Thymus (tissue), 11 donors: Measurements from ENCODE around the gene TENM4. TPM values are rescaled to one million over a fixed set of nuclear protein-coding genes. Genes with fewer than 3 reads are reported as not detected.

ENCODE experiments used
- DNase-seq, 9 donors: peaks; one replicate each; pipeline ENCODE4 v3.0.0-alpha.2; 2013; ENCODE audit warnings: low spot score in 9 of 9, low read depth in 6 of 9, missing footprints in 1 of 9
- H3K27ac ChIP-seq, 2 donors: one replicate each; pipeline ENCODE4 v1.5.1; 2013; ENCODE audit warnings: control low read depth in 1 of 2, low read depth in 1 of 2, low read length in 1 of 2, mild to moderate bottlenecking in 1 of 2, moderate library complexity in 1 of 2
- H3K27me3 ChIP-seq, 2 donors: one replicate each; pipeline ENCODE4 v1.5.1; 2013; ENCODE audit warnings: low read length in 1 of 2; ENCODE audit not compliant: control insufficient read depth in 2 of 2, insufficient read depth in 1 of 2
- H3K36me3 ChIP-seq, 2 donors: one replicate each; pipeline ENCODE4 v1.5.1; 2013; ENCODE audit warnings: low read length in 1 of 2, mild to moderate bottlenecking in 1 of 2, moderate library complexity in 1 of 2; ENCODE audit not compliant: control insufficient read depth in 2 of 2, insufficient read depth in 2 of 2
- H3K4me1 ChIP-seq, 2 donors: one replicate each; pipeline ENCODE4 v1.5.1; 2013; ENCODE audit warnings: low read length in 2 of 2; ENCODE audit not compliant: control insufficient read depth in 2 of 2, insufficient read depth in 2 of 2
- H3K4me3 ChIP-seq, 2 donors: one replicate each; pipeline ENCODE4 v1.5.1; 2013; ENCODE audit warnings: low read length in 2 of 2, control low read depth in 1 of 2, mild to moderate bottlenecking in 1 of 2
- H3K9me3 ChIP-seq, 2 donors: one replicate each; pipeline ENCODE4 v1.5.1; 2013; ENCODE audit warnings: low read length in 1 of 2, mild to moderate bottlenecking in 1 of 2; ENCODE audit not compliant: control insufficient read depth in 2 of 2, insufficient read depth in 1 of 2
- WGBS: extraction: QIAGEN DNeasy Blood & Tissue Kit; methylation state at CpG from one replicate; pipeline ENCODE4 v1.1.7; 2013; 5-methylcytosine and 5-hydroxymethylcytosine counted together
- polyA plus RNA-seq: library from polyadenylated mRNA; stranded (reverse); fragments of 200-250 nt; gene quantifications from one replicate; pipeline ENCODE4 v1.2.3, GENCODE V29; 2013
- total RNA-seq: library from RNA; stranded (reverse); fragments of 120-200 nt; gene quantifications from one replicate; pipeline ENCODE4 v1.2.4, GENCODE V29; 2013
- donor health status: healthy.

The TENM4 gene
- total and polyA plus RNA-seq, 2 donors, result 1.0 to 2.8 TPM

GRCh38 chr11:79069504-79069903 lies 371.3 kb downstream of the TENM4 start:
- Histone ChIP-seq H3K4me1 (no peaks in the 10 kb centered on the region), H3K27ac (no peak overlapping the region), H3K27me3 (no peaks in the 10 kb centered on the region), H3K9me3 (no peaks in the 10 kb centered on the region), H3K36me3 (no peaks in the 10 kb centered on the region), H3K4me3 (no peak overlapping the region)
- 96% methylated on average over 30 of the region's 30 CpGs for WGBS
- no peak for DNase-seq

- Histone ChIP-seq H3K27me3 (no peaks in the 10 kb centered on the region), H3K9me3 (no peaks in the 10 kb centered on the region), H3K4me1 (no peaks in the 10 kb centered on the region), H3K36me3 (no peaks in the 10 kb centered on the region), H3K27ac (no peak overlapping the region), H3K4me3 (no peak overlapping the region)
- DNase-seq, result no peak
- WGBS, result 91% methylated on average over 1 of the region's 1 CpG
Measured at GRCh38 chr11:79068356-79068755, 372.5 kb downstream of the TENM4 start.

- Histone ChIP-seq H3K27ac (no peak overlapping the region), H3K4me1 (no peaks in the 10 kb centered on the region), H3K9me3 (no peaks in the 10 kb centered on the region), H3K27me3 (no peaks in the 10 kb centered on the region), H3K4me3 (no peak overlapping the region), H3K36me3 (no peaks in the 10 kb centered on the region)
- 53% methylated on average over 6 of the region's 6 CpGs for WGBS
- no peak for DNase-seq
Measured at GRCh38 chr11:79067352-79067679, 373.5 kb downstream of the TENM4 start.

- Histone ChIP-seq H3K36me3 (no peaks in the 10 kb centered on the region), H3K4me1 (no peaks in the 10 kb centered on the region), H3K9me3 (no peaks in the 10 kb centered on the region), H3K27me3 (no peaks in the 10 kb centered on the region), H3K4me3 (no peak overlapping the region), H3K27ac (no peak overlapping the region)
- DNase-seq, result no peak
- WGBS, result 78% methylated on average over 28 of the region's 28 CpGs
Measured at GRCh38 chr11:79066456-79067351, 374.1 kb downstream of the TENM4 start.

- WGBS, result 66% methylated on average over 16 of the region's 16 CpGs
- Histone ChIP-seq H3K4me3 (no peak overlapping the region), H3K9me3 (no peaks in the 10 kb centered on the region), H3K4me1 (no peaks in the 10 kb centered on the region), H3K27ac (no peak overlapping the region), H3K36me3 (no peaks in the 10 kb centered on the region), H3K27me3 (no peaks in the 10 kb centered on the region)
- DNase-seq, result no peak
Measured at GRCh38 chr11:79062814-79063762, 377.7 kb downstream of the TENM4 start.

GRCh38 chr11:79060081-79060953 lies 380.5 kb downstream of the TENM4 start:
- WGBS, result 74% methylated on average over 9 of the region's 9 CpGs
- Histone ChIP-seq H3K4me1 (no peaks in the 10 kb centered on the region), H3K4me3 (no peak overlapping the region), H3K9me3 (no peaks in the 10 kb centered on the region), H3K36me3 (no peaks in the 10 kb centered on the region), H3K27me3 (no peaks in the 10 kb centered on the region), H3K27ac (no peak overlapping the region)
- DNase-seq, result no peak

GRCh38 chr11:79059141-79059540 lies 381.7 kb downstream of the TENM4 start:
- WGBS, result 97% methylated on average over 4 of the region's 4 CpGs
- H3K27me3 ChIP-seq, result no peaks in the 10 kb centered on the region
- no peaks in the 10 kb centered on the region for H3K36me3 ChIP-seq
- no peak overlapping the region for H3K4me3 ChIP-seq
- H3K27ac ChIP-seq, result no peak overlapping the region
- no peaks in the 10 kb centered on the region for H3K4me1 ChIP-seq
- no peak for DNase-seq
- no peaks in the 10 kb centered on the region for H3K9me3 ChIP-seq

GRCh38 chr11:79055856-79056631 lies 384.8 kb downstream of the TENM4 start:
- WGBS, result 77% methylated on average over 8 of the region's 8 CpGs
- DNase-seq, result no peak

More at GRCh38 chr11:79055856-79056631, 384.8 kb downstream of the TENM4 start:
- Histone ChIP-seq H3K27ac (no peak overlapping the region), H3K9me3 (no peaks in the 10 kb centered on the region), H3K4me1 (no peaks in the 10 kb centered on the region), H3K36me3 (no peaks in the 10 kb centered on the region), H3K4me3 (no peak overlapping the region), H3K27me3 (no peaks in the 10 kb centered on the region)
